GM21390 (cell line): ENCODE results near the gene CCDC159.
"Not testable (repeated sequence)": the region's sequence is repeated elsewhere in the genome, so short reads cannot be mapped to it uniquely, and the experiment has no call there.

ENCODE experiments used
- ATAC-seq: cut with Tn5 transposase; IDR thresholded peaks from one replicate; pipeline ENCODE4 v1.9.1; 2021; ENCODE audit not compliant: unreplicated experiment

CCDC159 gene

GRCh38 chr19:11338121-11338520 lies 8.2 kb upstream of the CCDC159 start:
- ATAC-seq: no peak

- no peak for ATAC-seq
These were observed 7.6 kb upstream of the CCDC159 start for GRCh38 chr19:11338569-11339253.

GRCh38 chr19:11339254-11340098 lies 6.8 kb upstream of the CCDC159 start, which contains the start of gene RAB3D:
RAB3D (minus strand) TSS chr19:11339657; CDS start chr19:11337399, 2,258 bp downstream.
- peak; percentile 84 for ATAC-seq

GRCh38 chr19:11340099-11340467 lies 6.2 kb upstream of the CCDC159 start:
- not testable (repeated sequence) for ATAC-seq

GRCh38 chr19:11342429-11342828 lies 3.9 kb upstream of the CCDC159 start:
- ATAC-seq: no peak

GRCh38 chr19:11345122-11345803 lies 1.1 kb upstream of the CCDC159 start:
- no peak for ATAC-seq

- no peak for ATAC-seq
These were observed 1.3 kb downstream of the CCDC159 start for GRCh38 chr19:11347546-11348039.

- no peak for ATAC-seq
These were observed 2.9 kb downstream of the CCDC159 start for GRCh38 chr19:11349171-11349570.

GRCh38 chr19:11354102-11354501 lies 7.8 kb downstream of the CCDC159 start:
- not testable (repeated sequence) for ATAC-seq

GRCh38 chr19:11355160-11356073 lies 9.1 kb downstream of the CCDC159 start, which contains the start of gene PLPPR2:
PLPPR2 (plus strand) TSS chr19:11355432; CDS start chr19:11357674, 2,242 bp downstream.
- no peak for ATAC-seq

GRCh38 chr19:11356074-11356397 lies 9.7 kb downstream of the CCDC159 start:
- no peak for ATAC-seq

- ATAC-seq: no peak
These were observed 10.6 kb downstream of the CCDC159 start for GRCh38 chr19:11356676-11357550.

- ATAC-seq: no peak
These were observed 13.1 kb downstream of the CCDC159 start for GRCh38 chr19:11359421-11359820.

GRCh38 chr19:11361037-11361770 lies 14.9 kb downstream of the CCDC159 start:
- no peak for ATAC-seq

GRCh38 chr19:11361771-11362731 lies 15.7 kb downstream of the CCDC159 start:
- ATAC-seq: no peak

GRCh38 chr19:11363881-11364280 lies 17.6 kb downstream of the CCDC159 start:
- ATAC-seq: no peak

GRCh38 chr19:11364296-11364904 lies 18.1 kb downstream of the CCDC159 start:
- ATAC-seq: no peak
